KG1 (cell line): Measurements from ENCODE around the gene MRTFA.
"Not testable (repeated sequence)": the region's sequence is repeated elsewhere in the genome, so short reads cannot be mapped to it uniquely, and the experiment has no call there.

Experiments used
- DNase-seq: peaks from one replicate; lab custom pipeline; 2025; lab: John Stamatoyannopoulos, UW

The MRTFA gene

GRCh38 chr22:40595497-40596234, 40.9 kb downstream of the MRTFA start:
- no peak for DNase-seq

- DNase-seq, result no peak
Measured at GRCh38 chr22:40594924-40595323, 41.6 kb downstream of the MRTFA start.

- DNase-seq, result no peak
Measured at GRCh38 chr22:40594346-40594745, 42.2 kb downstream of the MRTFA start.

DNA sequence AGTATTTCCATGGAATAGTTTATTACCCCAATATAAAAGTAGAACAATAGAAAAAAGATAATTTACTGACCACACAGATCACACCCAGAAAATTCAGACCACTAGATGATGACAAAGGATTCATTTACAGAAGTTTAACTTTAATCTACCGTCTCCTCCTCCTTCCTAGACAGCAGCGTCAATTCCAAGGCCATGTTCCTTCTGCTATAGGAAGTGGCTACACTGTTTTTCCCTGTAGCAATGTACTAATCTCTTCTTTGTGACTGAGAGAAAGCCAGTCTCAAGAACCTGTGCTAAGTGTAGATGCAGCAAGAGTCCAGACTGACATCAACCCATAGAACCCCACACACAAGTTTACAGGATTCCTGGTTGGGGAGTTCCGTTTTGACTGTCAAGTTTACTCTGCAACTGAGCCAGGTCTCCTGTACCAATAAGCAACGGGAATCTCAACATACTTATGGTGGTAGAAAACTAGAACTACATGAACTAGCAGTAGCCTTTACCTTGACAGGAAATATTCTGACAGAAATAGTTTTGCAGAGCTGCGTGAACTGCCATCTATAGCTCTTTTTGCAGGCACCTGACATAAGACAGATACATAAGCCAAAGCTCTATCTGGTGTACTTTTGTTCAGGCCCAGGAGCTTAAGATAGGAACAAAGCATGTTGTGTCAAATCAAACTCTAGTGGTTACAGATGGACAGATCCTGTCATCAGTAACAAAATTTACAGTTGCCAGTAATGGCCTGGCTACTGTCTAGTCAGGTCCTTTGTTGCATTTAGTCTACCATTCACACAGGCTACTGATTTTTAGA, 42.9 kb downstream of the MRTFA start:
- no peak for DNase-seq

DNA sequence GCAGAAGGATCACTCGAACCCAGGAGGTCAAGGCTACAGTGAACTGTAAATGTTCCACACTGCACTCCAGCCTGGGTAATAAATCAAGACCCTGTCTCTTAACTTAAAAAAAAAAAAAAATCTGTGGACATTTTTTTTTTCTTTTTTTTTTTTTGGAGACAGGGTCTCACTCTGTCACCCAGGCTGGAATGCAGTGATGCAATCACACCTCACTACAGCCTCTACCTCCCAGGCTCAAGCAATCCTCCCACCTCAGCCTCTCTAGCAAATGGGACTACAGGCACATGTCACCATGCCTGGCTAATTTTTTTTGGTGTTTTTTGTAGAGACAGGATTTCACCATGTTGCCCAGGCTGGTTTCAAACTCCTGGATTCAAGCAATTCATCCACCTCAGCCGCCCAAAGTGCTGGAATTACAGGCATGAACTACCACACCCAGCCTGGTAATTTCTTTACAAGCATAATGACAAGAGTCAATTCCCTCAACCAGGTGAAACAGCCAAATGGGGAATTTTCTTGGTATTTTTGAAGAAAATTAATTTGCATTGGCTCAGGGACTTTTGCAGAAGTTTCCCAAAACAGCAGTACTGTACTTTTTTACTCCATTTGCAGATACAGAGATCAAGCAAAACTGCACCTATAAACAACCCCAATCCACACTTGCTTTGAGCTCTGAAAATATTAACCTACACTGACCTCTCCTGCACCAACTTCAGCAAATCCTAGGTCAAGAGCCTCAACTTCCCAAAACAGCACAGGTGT, 44.0 kb downstream of the MRTFA start:
- DNase-seq, result no peak

DNA sequence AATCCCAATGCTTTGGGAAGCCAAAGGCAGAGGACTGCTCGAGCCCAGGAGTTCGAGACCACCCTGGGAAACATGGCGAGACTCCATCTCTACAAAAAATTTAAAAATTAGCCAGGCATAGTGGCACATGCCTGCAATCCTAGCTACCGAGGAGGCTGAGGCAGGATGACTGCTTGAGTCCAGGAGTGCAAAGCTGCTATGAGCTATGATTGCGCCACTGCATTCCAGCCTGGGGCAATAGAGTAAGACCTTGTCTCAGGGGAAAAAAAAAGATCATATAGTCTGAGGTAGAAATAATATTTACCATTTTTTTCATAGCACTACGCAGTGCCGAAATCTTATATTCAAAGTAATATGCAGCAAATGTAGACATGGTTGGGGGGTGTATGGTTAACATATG, 47.8 kb downstream of the MRTFA start:
- no peak for DNase-seq

DNA sequence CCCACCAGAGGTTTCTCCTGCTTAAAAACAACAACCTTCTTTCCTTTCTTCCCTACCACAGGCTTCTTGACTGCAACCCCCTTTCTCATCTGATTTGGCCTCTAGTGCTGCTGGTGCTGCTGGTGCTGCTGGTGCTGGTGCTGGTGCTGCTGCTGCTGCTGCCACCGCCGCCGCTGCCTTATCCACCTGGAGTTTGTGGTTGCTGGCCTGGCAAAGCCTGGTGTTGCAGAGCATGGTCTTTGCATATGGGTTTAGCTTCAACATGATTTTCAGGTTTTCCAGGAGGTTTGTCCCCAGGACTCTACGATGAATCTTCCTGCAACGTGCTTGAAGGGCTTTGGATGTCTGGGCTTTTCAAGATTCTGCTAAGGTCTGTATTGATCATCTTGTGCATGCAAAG, 49.7 kb downstream of the MRTFA start:
- no peak for DNase-seq

DNA sequence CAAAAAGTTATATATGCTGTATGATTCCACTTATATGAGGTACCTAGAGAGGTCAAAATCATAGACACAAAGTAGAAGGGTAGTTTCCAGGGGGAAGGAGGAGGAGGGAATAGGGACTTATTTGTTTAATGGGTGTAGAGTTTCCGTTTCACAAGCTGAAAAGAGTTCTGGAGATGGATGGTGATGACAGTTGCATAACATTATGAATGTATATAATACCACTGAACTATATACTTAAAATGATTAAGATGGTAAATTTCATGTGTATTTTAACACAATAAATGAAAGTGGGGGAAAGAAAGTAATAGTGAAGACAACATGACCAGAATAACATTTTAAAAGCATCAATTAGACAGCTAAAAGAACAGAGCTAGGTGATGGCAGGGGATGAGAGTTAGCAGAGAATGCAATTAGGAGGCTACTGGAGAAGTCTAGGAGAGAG, 51.2 kb downstream of the MRTFA start:
- no peak for DNase-seq

DNA sequence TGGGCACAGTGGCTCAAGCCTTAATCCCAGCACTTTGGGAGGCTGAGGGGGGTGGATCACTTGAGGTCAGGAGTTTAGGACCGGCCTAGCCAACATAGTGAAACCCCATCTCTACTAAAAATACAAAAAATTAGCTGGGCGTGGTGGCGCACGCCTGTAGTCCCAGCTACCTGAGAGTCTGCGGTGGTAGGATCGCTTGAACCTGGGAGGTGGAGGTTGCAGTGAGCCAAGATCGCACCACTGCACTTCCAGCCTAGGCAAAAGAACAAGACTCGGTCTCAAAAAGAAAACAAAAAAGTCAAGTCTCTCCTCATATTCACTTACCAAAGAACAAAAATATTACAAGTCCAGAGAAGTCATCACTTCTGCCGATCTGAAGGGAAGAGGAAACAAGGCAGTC, 51.8 kb downstream of the MRTFA start:
- not testable (repeated sequence) for DNase-seq

DNA sequence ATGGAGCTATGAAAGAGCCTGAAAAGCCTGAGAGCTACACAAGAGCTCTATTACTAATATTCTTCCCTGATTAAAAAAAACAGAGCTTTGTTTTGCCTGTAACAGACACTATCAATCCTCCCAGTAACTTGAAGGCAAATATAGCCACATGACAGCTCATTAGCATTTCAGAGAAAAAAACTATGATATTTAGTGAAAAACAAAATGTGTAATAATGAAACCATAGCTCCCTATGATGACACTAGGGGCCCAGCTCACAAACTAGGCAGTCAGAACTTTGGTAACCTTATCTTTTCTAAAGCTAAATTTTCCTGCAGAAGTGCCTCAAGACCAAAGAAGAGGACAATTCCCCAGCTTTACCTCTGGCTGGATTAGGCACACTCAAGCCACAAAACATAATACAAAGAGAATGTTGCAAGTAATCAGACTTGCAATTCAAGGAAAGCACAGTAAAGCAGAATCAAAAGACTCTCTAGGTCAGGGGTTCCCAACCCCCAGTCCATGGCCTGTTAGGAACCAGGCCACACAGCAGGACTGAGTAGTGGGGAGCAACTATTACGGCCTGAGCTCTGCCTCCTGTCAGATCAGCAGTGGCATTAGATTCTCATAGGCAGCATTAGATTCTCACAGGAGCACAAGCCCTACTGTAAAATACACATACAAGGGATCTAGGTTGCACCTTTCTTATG, 53.3 kb downstream of the MRTFA start:
- DNase-seq, result no peak

GRCh38 chr22:40582063-40582462, 54.5 kb downstream of the MRTFA start:
- no peak for DNase-seq

GRCh38 chr22:40580631-40581030, 55.9 kb downstream of the MRTFA start:
- no peak for DNase-seq

DNA sequence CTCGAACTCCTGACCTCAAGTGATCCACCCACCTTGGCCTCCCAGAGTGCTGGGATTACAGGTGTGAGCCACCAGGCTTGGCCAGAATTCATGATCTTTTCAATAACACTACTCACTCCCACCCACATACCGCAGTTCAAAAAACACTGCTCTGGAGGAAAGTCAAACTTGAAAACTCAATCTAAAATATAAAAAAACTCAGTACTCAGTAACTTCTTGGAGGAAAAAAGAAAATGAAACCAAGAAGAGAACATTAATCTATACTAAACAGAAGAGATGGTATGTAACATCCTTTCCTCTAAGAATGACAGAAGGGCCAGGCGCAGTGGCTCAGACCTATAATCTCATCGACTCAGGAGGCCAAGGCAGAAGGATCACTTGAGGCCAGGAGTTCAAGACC, 58.3 kb downstream of the MRTFA start:
- no peak for DNase-seq

DNA sequence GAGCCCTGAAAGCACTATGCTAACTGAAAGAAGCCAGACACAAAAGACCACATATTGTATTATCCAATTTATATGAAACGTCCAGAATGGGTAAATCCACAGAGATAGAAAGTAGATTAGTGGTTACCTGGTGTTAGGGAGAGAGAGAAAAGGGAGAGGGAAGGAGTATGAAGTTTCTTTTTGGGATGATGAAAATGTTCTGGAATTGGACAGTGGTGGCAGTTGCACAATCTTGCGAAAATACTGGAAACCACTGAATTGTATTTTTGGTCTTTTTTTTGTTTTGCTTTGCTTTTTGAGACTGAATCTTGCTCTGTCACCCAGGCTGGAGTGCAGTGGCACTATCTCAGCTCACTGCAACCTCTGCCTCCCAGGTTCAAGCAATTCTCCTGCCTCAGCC, 63.5 kb downstream of the MRTFA start:
- no peak for DNase-seq

- DNase-seq, result no peak
Measured at GRCh38 chr22:40571887-40572286, 64.6 kb downstream of the MRTFA start.

GRCh38 chr22:40567626-40568328, 68.7 kb downstream of the MRTFA start:
- DNase-seq, result no peak

- no peak for DNase-seq
Measured at GRCh38 chr22:40567106-40567505, 69.4 kb downstream of the MRTFA start.

GRCh38 chr22:40560994-40561515, 75.5 kb downstream of the MRTFA start:
- no peak for DNase-seq

DNA sequence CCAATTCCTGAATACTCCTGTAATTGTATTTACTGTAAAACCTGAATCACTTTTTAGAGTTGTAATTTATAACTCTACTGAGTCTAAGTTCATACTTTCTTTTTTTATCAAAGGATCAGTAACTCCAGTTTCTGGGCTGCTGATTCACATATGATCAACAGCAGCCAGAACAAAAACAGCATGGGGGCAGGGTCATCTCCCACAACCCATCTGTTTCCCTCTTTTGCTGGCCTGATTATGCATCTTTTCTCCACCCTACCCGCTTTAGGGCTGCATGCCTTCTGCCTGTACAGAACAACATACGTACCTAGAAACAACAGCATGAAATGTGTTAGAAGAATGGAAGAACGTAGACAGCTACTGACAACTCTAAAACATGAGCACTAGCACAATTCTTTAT, 76.0 kb downstream of the MRTFA start:
- no peak for DNase-seq

- DNase-seq, result no peak
Measured at GRCh38 chr22:40557972-40558371, 78.5 kb downstream of the MRTFA start.

- no peak for DNase-seq
Measured at GRCh38 chr22:40556641-40557040, 79.9 kb downstream of the MRTFA start.
